GM12874 (cell line): ENCODE results near the gene ATG7.

ENCODE experiments used
- TF ChIP-seq, protein P1 (sequence below): IDR thresholded peaks from 2 replicates; pipeline ENCODE4 v1.5.1; 2011; ENCODE audit warnings: low read depth, mild to moderate bottlenecking, control low read depth, low read length, moderate library complexity; ENCODE audit not compliant: insufficient read depth

ATG7 gene

DNA sequence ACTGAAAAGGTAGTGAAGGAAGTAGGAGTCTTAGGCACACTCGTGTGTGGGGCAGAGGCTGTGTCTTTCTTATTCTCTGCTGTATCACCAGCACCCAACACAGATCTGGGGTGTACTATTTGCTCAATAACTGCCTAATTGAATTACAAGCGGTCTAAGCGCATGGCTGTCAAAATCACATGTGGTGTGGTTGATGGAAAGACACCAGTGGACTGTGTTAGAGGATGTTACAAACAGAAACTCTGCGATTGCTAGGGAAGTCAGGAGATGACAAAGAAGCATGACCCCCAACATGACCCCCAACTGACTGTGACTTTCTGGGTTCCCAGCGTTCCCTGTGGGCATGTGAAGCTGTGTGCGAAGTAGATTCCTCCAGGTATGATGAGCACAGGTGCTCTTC lies 32.0 kb downstream of the ATG7 start:
- TF ChIP-seq, protein P1, sequence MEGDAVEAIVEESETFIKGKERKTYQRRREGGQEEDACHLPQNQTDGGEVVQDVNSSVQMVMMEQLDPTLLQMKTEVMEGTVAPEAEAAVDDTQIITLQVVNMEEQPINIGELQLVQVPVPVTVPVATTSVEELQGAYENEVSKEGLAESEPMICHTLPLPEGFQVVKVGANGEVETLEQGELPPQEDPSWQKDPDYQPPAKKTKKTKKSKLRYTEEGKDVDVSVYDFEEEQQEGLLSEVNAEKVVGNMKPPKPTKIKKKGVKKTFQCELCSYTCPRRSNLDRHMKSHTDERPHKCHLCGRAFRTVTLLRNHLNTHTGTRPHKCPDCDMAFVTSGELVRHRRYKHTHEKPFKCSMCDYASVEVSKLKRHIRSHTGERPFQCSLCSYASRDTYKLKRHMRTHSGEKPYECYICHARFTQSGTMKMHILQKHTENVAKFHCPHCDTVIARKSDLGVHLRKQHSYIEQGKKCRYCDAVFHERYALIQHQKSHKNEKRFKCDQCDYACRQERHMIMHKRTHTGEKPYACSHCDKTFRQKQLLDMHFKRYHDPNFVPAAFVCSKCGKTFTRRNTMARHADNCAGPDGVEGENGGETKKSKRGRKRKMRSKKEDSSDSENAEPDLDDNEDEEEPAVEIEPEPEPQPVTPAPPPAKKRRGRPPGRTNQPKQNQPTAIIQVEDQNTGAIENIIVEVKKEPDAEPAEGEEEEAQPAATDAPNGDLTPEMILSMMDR = no peak

DNA sequence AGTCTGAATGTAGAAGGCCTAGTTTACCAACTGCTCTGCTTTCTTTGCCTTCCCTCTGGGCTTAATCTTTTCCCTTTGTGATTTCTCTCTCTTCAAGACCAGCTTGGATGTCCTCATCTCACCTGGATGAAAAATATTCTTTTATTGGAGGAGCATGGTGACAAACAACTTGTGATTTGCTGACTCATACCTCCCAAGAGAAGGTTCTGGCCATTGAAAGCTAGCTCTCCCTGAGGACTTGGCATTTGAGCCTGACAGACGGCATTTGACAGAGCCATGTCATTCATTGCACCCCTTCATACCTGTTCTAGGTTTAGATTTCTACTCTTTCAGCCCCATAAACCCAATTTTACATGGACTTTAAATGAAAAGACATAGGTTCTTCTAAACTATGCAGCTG lies 33.3 kb downstream of the ATG7 start:
- TF ChIP-seq, protein P1 = no peak

DNA sequence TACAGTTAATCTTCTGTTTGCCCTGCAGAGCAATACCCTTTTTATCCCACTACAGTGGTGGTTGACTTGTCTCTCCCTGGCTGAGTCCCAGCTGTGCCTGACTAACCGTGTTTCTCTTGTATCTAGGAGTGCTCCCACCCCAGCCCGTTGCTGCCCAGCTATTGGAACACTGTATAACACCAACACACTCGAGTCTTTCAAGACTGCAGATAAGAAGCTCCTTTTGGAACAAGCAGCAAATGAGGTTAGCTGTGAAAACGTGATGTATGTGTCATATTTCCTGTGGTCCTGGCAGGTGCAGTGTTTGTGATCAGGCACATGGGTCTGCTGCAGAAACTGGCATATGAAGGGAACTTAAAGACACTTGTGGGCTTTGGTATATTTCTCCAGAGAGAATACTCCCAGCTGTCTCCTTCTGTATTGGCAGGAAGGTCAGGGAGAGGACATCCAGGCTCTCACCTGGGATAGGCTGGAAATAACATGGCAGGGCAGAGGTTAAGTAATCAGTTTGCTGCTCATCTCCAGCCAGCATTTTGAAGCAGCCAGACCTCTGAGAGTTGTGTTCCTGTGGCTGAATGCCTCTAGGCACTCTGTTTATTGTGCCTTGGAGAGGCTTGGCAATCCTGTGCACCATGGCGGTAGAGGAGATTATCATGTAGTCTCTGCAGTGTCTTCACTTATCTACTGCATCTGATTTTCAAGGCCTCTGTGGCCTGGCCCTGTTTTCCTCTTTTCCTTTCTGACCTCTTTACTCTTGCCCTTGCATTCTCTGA lies 34.8 kb downstream of the ATG7 start:
- TF ChIP-seq, protein P1 = no peak

DNA sequence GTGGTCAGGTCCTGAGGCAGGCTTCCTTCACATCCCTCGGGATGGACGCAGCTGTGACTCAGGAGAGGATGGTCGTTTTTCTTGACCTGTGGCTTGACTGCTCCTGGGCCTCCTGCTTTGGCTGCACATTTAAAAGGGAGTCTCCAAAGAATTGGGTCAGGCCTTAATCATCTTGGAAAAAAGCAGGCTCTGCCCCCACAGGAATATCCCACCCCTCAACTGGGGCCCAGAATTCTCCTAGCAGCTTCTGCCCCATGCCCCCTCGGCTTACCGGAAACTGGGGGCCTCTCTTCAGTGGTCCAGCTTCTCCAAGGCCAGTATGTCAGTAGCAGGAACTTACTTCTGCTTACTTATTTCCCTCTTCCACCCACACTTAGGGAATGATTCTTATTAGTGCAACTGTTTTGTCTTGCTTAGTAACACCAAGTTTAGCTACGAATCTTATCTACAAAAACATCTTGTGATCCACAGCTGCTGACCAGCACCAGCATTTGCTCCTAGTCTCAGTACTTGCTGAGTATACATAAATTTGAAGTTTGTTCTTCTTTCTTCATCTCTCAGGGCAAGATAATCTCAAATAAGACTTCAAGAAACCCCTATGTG lies 35.7 kb downstream of the ATG7 start:
- TF ChIP-seq, protein P1 = no peak

DNA sequence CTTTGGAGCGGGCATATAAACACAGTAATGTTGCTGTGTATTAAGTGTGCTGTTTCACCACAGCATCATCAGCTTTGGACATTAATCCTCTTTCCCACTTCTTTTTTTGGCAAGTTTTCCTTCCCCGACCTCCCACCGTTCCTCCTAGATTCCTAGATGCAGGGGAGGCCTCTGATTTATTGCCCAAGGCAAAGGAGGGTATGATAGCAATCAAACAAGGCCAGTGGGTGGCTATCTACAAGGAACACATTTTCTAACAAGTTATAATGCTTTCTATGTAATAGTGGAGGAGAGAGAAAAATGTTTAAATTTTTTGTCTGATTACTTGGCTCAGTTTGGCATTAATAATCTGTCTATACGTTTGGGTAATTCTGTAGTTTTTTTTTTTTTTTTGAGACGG lies 38.1 kb downstream of the ATG7 start:
- TF ChIP-seq, protein P1 = no peak

DNA sequence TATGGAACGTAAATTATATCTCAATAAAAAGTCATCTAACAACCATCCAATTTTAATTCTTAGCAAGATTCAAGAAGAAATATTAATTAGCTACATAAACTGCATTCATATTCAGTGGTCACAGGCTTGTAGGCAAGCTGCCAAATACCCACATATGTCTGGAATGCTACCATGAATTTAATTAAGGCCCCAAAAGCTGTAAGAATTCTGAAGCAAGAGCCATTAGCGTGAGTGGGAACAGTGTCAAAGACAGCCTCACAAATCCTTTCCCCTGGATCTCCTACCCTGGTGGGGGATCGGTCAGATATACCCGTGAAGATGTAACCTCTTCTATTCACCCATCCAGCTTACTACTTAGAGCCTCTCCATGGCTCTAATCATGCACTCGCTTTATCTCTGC lies 40.0 kb downstream of the ATG7 start:
- TF ChIP-seq, protein P1 = no peak

DNA sequence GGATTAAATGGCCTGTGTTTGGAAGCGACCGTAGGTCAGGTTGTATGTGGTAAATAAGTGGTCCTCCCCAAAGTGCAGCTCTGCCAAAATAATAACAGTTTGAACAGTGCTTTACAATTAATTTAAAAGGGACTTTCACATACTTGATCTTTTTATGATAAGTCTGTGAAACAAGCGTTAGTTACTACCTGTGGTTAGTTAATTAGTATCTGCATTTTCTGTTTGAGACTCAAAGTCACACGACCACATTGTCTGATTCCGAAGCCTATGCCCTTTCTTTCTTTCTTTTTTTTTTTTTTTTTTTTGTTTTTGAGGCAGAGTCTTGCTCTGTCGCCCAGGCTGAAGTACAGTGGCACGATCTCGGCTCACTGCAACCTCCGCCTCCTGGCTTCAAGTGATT lies 45.1 kb downstream of the ATG7 start:
- TF ChIP-seq, protein P1 = no peak
